ENCODE data around the gene CNBD2.

- TF ChIP-seq POLR2A (IDR thresholded peaks at IDR 0.05) = no peak
- TF ChIP-seq CTCF (IDR thresholded peaks at IDR 0.05) = no peak
These were observed 59.9 kb downstream of the CNBD2 start for GRCh38 chr20:36028106-36028808.
